Upper lobe of left lung (tissue), 6 donors: Measurements from ENCODE around the gene INTU. TPM values are rescaled to one million over a fixed set of nuclear protein-coding genes. Genes with fewer than 3 reads are reported as not detected.
"Not testable (repeated sequence)": the region's sequence is repeated elsewhere in the genome, so short reads cannot be mapped to it uniquely, and the experiment has no call there.

Experiments
- ATAC-seq, 2 donors: fragments of 200-7000 bp; cut with Tn5 transposase; one replicate each; pipeline ENCODE4 v1.9.1; 2022; ENCODE audit warnings: mild to moderate bottlenecking in 2 of 2, moderate library complexity in 2 of 2; ENCODE audit not compliant: low FRiP score in 2 of 2
- DNase-seq, 2 donors: peaks; one replicate each; pipeline ENCODE4 v3.0.0-alpha.2; 2019 to 2020
- H3K27ac ChIP-seq, 4 donors: fragments of 200-600 bp; sonication (generic); one replicate each; pipeline ENCODE4 v1.5.1; 2016 to 2019
- H3K27me3 ChIP-seq, 4 donors: fragments of 200-600 bp; sonication (generic); one replicate each; pipeline ENCODE4 v1.5.1; 2017 to 2019
- H3K36me3 ChIP-seq, 4 donors: fragments of 200-600 bp; sonication (generic); one replicate each; pipeline ENCODE4 v1.5.1; 2016 to 2019
- H3K4me1 ChIP-seq, 4 donors: fragments of 200-600 bp; sonication (generic); one replicate each; pipeline ENCODE4 v1.5.1; 2018 to 2019
- H3K4me3 ChIP-seq, 4 donors: fragments of 200-600 bp; sonication (generic); one replicate each; pipeline ENCODE4 v1.5.1; 2017 to 2019; ENCODE audit warnings: mild to moderate bottlenecking in 2 of 4, moderate library complexity in 1 of 4
- H3K9me3 ChIP-seq, 4 donors: fragments of 200-600 bp; sonication (generic); one replicate each; pipeline ENCODE4 v1.5.1; 2018 to 2019
- CTCF ChIP-seq, 6 experiments: fragments of 450-650 bp in 4 of 6; fragments of 200-600 bp in 2 of 6; sonication (generic) in 2 of 6; IDR thresholded peaks; one replicate each; pipeline ENCODE4 v1.5.1; 2016 to 2019; ENCODE audit warnings: antibody characterized with exemption in 6 of 6
- EP300 ChIP-seq, 4 donors: sonication (generic); formaldehyde crosslinking; IDR thresholded peaks; one replicate each; pipeline ENCODE4 v1.5.1; 2017; ENCODE audit warnings: antibody characterized with exemption in 4 of 4, control low read depth in 2 of 4
- POLR2A ChIP-seq, 4 donors: fragments of 450-650 bp; IDR thresholded peaks; one replicate each; pipeline ENCODE4 v1.5.1; 2016 to 2017; ENCODE audit warnings: antibody characterized with exemption in 4 of 4, mild to moderate bottlenecking in 2 of 4
- POLR2AphosphoS5 ChIP-seq, 2 donors: sonication (generic); formaldehyde crosslinking; IDR thresholded peaks; one replicate each; pipeline ENCODE4 v1.5.1; 2017; ENCODE audit warnings: antibody characterized with exemption in 2 of 2
- WGBS, 2 donors: methylation state at CpG; one replicate each; pipeline ENCODE4 v1.1.5; 2017 to 2018; 5-methylcytosine and 5-hydroxymethylcytosine counted together
- total RNA-seq, 6 donors: library from RNA; depleted of rRNA in 4 of 6; stranded (reverse); fragments of >200 nt in 4 of 6; gene quantifications; one replicate each; pipeline versions ENCODE4 v1.1.0 to v1.2.1, GENCODE V29; 2016 to 2021
- donor health status: DM: no; HTN: no; CAD: no; lungs with moderate emphysema.
- donor health status: DM: no; HTN: yes; CAD: no; lungs with severe emphysema.

INTU gene
- total RNA-seq = 10 to 100 TPM in 3 of 6 donors, 1 to 10 TPM in 3; 5.1 to 16.8 (median 9.9) TPM

- ATAC-seq = peak; percentile 97 to 100
These were observed at the start of gene INTU for GRCh38 chr4:127632420-127633403. INTU (plus strand) TSS chr4:127632957; CDS start chr4:127633035, 78 bp downstream.

GRCh38 chr4:127586496-127586895 lies 46.3 kb upstream of the INTU start:
- not testable (repeated sequence) for H3K4me3 ChIP-seq, H3K9me3 ChIP-seq, H3K27ac ChIP-seq, ATAC-seq, DNase-seq, H3K36me3 ChIP-seq, H3K4me1 ChIP-seq, H3K27me3 ChIP-seq
- WGBS, 2 donors = 78 to 90% methylated on average over 4 of the region's 4 CpGs

More at GRCh38 chr4:127632420-127633403, at the start of gene INTU:
- 1 to 4% methylated on average over 38 of the region's 38 CpGs for WGBS, 2 donors
- Histone ChIP-seq H3K36me3 (no peaks in the 10 kb centered on the region), H3K27ac (peak within 1 kb of the TSS; percentile 41 to 75 (median 50)), H3K27me3 (no peaks in the 10 kb centered on the region), H3K4me1 (peaks cover 4 to 30% (median 13%) of the 10 kb centered on the region in 4 donors), H3K9me3 (no peaks in the 10 kb centered on the region), H3K4me3 (peak within 1 kb of the TSS; percentile 55 to 74 (median 63))
- DNase-seq = peak in 1 of 2 donors; percentile 98
- peak in 1 of 4 donors; percentile 20 for TF ChIP-seq POLR2A (IDR thresholded peaks at IDR 0.05)
- TF ChIP-seq EP300 (IDR thresholded peaks at IDR 0.05) = no peak
- peak; percentile 39 to 47 for TF ChIP-seq POLR2AphosphoS5 (IDR thresholded peaks at IDR 0.05)
- no peak for TF ChIP-seq CTCF (IDR thresholded peaks at IDR 0.05)

GRCh38 chr4:127586922-127587571 lies 45.7 kb upstream of the INTU start:
- Histone ChIP-seq H3K27me3 (no peaks in the 10 kb centered on the region), H3K9me3 (no peaks in the 10 kb centered on the region), H3K27ac (no peak overlapping the region), H3K36me3 (no peaks in the 10 kb centered on the region), H3K4me1 (no peaks in the 10 kb centered on the region), H3K4me3 (no peak overlapping the region)
- 0 to 4% methylated on average over 1 of the region's 1 CpG for WGBS, 2 donors
- DNase-seq (no peak), ATAC-seq (peak; percentile 59 to 68)
- TF ChIP-seq EP300 (IDR thresholded peaks at IDR 0.05) (no peak), POLR2A (IDR thresholded peaks at IDR 0.05) (no peak), CTCF (IDR thresholded peaks at IDR 0.05) (peak in 5 of 6 experiments; percentile 39 to 56 (median 46)), POLR2AphosphoS5 (IDR thresholded peaks at IDR 0.05) (no peak)

GRCh38 chr4:127589153-127589552 lies 43.6 kb upstream of the INTU start:
- not testable (repeated sequence) for H3K27ac ChIP-seq, H3K4me3 ChIP-seq, H3K27me3 ChIP-seq, H3K4me1 ChIP-seq, ATAC-seq, H3K36me3 ChIP-seq, H3K9me3 ChIP-seq, DNase-seq
- WGBS, 2 donors = 83 to 92% methylated on average over 10 of the region's 12 CpGs

GRCh38 chr4:127598656-127599055 lies 34.1 kb upstream of the INTU start:
- no peak overlapping the region for H3K4me3 ChIP-seq
- H3K4me1 ChIP-seq = no peaks in the 10 kb centered on the region
- TF ChIP-seq POLR2AphosphoS5 (IDR thresholded peaks at IDR 0.05) (no peak), CTCF (IDR thresholded peaks at IDR 0.05) (no peak), EP300 (IDR thresholded peaks at IDR 0.05) (no peak), POLR2A (IDR thresholded peaks at IDR 0.05) (no peak)
- H3K36me3 ChIP-seq = no peaks in the 10 kb centered on the region
- ATAC-seq = no peak
- H3K27ac ChIP-seq = no peak overlapping the region
- H3K27me3 ChIP-seq = no peaks in the 10 kb centered on the region
- DNase-seq = no peak
- no peaks in the 10 kb centered on the region for H3K9me3 ChIP-seq
